TTC549 (cell line): ENCODE data around the gene CRB2.

Source experiments
- FAIRE-seq: peaks from 2 replicates; lab custom pipeline; 2012; peaks lifted over from hg19 to GRCh38; lab: Jason Lieb, UNC

Gene CRB2

DNA sequence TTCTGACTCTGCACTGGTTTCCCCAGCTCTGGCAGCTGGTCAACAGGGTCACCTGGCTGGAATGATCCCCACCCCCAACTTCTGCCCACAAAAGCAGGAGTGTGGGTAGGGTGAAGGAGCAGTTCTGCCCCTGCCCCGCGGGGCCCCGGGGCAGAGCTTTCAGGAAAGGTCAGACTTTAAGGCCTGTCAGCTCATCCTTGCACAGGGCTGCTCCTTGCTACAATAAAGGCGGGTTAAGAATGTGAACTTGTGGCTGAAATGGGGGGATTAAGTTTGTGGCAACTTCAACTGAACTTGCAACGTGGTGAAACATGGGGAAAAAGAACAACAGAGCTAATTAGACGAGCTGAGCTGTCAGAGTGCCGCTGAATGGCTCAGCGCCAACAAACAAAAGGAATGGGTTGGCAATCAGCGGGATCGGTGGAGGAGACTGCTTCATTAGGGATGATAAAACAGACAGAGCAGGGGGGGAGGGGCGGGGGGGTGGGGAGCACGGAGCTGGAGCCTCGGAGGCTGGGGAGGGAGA, 50.8 kb downstream of the CRB2 start:
- FAIRE-seq = no peak

DNA sequence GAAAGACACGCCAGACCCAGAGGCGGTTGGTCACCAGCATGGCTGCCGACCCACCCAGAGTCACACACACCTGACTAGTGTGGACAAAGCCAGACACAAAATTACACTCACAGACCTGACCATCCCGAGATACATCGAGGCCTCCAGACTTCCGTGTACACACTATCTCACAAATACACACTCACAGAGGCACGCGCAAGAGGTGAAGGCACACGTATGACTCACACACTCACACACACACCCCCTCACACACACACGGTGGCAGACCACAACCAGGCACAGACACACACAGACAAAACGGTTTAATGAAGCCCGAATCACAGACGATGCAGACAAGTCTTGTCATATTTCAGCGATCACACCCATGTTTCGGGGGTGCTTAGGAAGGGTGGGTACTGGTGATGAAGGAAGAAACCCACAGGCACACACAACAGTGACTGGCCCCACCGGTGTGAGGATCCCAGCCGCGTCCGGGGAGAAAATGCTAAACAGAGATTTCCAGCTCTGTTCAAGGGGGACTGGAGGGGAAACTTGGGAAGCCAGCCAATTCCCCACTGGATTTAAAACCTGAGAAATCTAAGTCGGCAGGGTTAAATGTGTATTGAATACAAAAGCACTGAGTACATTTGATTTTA, 51.3 kb downstream of the CRB2 start:
- FAIRE-seq = no peak

DNA sequence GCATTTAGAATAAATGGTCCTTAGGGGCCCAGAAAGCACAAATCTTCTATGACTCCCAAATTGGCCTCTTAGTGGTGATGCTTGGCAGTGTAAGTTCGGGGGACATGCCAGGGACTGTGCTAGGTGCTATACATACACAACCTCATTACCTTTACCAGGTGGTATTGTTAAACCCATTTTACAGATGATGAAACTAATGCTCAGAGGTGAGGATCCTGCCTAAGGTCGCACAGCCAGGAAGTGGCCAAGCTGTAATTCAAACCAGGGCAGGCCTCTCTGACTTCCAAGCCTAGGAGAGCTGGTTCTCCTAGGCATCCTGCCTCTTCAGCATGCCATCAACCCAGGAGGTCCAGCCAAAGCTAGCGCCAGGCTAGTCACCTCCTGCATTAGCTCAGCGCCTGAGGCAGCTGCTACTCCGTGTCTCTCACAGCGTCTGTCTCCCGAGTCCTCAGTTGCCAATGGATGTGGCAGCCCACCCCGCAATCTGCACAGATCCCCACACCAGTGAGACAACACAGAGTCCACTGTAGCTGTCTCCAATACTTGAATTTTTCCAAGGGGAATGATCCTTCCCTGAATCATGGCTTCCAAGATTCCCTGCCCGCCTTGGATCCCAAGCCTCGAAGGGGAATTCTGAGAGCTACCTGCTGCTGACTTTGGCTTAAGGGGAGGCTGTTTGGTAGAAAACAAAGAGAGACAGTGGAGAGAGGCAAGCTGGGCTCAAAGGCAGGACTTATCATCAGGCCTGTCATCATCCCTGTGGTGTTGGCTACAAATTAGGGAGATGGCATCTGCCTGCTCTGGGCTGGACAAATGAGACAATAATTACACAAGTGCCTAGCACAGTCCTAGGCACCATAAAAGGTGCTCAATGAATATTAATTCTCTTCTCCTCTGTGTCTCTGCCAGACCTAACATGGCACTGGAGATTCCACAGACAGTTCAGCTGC, 52.6 kb downstream of the CRB2 start:
- FAIRE-seq = no peak

DNA sequence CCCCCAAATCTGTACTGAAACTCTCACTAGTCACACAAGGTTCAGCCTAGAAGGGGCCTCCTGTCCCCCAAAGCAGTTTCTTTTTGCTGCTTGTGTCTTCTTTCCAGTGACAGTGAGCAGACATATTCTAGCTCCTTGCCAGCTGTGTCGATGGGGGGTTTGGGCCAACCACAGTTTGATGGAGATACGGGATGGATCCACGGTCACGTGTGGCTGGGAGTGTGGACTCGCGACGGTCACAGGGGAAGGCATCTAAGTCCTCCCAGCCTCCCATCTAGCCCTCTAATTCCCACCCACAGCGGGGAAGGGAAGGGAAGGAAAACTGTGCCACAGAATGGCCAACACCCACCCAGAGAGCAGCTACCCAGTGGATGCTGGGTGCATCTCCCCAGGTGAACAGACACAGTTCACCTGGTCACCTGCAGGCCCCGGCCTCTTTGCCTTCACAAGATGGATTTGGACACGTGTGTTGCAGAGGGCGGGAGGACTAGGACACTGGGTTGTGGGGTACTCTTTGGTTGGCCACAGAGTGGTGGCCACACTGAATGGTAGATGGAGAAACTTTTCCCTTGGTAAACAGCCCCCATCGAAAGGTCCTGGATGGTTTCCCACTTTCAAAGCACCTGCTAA, 54.4 kb downstream of the CRB2 start:
- FAIRE-seq = no peak

DNA sequence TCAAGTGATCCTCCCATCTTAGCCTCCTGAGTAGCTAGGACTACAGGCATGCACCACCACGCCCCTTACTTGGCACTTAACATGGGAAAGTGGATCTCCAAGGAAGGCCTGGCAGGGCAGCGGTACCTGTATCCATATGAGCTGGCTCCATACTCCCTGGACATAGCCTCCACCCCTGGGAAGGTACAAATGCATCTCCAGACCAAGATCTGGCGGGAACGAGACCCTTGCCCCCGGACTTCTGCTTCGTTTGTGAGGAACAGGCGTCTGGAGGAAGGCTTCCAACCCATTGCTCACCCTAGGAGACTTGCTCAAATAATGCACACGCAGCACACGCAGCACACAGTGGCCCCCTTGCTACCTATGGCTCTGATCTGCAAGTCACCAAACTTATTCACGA, 55.2 kb downstream of the CRB2 start:
- no peak for FAIRE-seq

DNA sequence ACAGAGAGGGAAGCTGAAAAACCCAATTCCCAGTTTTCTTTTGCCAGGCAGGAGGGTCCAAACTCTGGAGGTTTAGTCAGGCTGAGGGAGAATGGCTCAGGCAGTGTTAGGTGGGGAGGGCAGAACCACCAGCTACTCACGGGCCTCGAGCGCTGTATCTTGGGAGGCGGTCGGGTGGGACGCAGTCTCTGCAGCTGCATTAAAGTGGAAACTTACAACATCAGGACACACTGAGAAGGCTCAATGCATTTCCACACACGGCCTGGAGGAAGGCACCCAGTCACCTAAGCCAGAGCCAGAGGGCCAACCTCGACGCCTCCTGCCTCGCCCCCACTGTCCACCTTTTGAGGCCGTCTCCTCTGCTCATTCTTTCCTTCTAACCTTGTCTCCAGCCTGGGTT, 55.6 kb downstream of the CRB2 start:
- no peak for FAIRE-seq

DNA sequence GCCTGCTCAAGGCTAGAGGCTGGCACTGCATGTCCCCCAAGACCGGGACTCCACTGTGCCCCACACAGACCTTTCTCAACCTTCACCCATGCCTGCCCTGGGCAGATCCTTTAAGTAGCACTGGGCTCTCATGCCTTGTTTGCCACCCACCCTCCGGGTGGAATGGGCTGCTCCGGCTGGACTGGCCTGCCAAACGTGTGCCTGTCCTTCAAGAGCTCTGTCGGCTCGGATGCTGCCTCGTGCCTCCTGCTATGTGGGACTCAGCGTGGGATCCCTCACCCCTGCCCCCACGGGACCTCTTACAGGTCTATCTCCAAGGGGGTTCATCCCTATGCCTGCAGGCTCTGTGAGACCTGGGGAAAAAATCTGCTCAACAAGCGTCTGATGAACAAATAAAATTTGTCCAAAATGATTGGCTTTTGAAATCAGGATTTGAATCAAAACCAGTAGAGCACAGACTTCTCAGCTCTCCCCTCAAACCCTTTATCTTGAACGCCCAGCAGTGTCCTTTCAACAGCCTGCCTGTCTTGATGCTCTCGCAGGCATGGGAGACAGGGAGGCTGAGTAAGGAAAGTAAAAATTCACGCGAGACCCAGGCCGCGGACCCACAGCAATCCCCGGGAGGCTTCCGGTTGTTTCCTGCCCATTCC, 56.3 kb downstream of the CRB2 start:
- no peak for FAIRE-seq

DNA sequence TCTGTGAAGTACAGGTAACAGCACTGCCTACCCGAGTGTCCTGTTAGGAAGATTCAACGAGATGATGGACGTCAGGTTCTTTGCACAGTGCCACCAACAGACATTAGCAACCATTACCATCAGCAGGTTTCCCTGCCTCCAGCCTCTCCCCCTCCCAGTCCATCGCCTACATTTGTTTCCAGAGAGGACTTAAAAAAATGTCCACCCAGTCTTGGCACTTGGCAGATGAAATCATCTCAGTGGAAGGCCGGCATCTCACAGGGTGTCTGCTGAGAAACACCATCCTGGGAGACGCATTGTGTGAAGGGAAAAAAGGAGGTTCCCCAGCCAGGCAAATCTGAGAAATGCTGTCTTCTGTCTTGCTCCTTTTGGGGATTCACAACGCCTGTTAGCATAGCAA, 58.2 kb downstream of the CRB2 start:
- no peak for FAIRE-seq

DNA sequence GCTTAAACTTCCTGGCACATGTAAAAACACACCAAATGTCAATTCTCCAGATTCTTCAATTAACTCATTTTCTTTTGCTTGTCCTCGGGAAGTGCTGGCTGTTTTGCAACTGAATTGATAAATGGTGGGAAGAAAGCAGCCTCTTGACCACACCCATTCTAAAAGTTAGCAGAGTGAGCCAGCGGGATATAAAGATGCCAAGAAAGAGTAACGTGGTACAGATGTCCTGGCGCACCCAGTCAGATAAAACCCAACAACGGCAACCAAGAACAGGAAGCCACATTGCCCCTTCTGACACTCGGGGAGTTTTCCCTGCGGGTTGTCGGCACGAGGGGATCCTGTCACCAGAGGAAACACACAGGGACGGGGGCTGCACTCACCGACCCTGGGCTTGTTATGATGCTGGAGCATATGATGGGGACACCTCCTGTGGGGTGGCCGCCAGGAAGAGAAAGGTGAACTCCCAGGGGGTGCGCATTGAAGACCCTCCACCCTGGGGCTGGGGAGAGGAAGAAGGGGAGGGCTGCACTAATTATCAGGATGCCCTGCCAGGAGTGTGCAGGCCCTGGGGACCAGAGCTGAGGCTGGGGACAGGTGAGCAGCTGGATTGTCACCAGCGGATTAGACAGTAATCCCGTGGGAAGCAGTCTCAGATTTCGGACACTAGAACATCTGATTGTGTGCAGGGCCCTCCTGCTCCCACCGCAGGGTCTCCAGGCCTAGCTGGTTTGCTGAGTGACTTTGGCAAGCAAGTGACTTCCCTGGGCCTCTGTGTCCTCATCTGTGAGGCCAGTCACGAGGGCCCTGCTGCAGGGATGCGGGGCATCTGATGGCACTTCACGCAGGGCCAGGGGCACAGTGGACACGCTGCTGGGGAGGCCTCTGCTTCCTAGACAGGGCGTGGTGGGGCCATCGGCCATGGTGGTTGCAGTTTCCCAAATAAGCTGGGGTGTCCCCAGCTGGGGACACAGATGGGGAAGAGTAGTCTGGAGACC, 59.2 kb downstream of the CRB2 start:
- FAIRE-seq = no peak

DNA sequence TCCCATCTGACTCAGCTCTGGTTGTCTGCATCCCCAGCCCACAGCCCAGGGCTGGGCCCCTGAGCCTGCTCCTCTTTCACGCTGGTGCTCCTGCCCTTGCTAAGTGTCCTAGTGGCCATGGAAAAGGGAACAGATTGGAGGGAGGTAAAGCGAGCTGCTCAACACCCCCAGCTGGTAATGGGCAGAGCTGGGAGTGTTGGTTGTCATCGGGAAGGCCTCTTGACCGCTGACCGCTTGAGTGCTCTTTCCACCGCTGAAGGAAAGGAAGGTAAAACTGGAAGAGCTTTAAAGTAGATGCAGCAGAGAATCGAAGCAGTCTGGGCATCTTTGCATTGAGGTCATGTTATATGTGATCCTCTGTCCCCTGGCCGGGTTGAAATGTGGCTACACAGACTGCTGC, 60.2 kb downstream of the CRB2 start:
- FAIRE-seq = no peak

DNA sequence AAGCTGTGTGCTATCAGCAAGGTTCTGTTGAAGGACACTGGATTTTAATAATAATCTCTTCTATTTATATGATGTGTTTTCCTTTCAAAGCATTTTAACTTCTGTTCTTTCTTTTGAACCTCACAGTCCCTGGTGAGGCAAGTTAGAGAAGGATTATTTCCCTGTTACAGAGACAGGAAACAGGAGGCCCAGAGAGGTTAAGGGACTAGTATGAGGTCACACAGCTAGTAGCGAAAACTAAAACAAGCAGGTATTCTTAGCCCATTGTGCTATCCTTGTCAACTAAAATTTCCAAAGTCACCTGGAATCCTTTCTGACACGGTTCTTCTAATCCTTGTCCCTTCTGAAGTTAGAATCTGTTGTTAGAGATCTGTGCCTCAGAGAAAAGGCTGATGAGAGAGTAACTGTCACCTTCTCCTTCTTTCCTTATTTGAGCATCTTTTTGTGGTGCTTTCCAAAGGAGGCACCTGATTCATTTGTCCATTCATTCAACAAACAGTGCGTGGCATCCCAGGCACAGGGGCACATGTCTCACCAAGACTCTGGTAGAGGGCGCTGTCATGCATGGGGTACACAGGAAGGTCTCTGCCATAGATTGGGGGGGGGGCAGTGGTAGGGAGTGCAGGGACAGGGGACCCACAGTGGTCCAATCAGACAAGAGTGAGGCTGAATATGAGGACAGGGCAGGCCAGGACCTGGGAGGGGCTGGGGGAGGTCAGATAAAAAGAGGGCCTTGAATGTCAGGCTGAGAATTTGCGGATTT, 61.5 kb downstream of the CRB2 start:
- FAIRE-seq = no peak

DNA sequence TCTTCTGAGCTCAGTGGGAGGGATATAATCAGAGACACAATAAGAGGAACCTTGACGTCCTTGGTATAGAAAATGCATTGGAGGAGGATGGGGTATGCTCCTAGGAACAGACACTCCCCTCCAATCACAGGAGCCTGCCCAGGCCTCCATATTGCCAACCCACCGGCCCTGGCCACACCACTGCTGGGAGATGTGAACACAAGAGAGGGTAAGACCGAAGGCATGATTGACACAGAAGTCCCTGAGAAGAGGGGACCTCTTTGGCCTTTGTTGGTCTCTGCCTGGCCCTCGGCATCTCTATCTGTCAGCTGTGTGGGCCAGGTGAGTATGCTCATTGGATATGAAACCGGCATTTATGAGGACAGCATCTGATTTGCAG, 62.0 kb downstream of the CRB2 start:
- no peak for FAIRE-seq

DNA sequence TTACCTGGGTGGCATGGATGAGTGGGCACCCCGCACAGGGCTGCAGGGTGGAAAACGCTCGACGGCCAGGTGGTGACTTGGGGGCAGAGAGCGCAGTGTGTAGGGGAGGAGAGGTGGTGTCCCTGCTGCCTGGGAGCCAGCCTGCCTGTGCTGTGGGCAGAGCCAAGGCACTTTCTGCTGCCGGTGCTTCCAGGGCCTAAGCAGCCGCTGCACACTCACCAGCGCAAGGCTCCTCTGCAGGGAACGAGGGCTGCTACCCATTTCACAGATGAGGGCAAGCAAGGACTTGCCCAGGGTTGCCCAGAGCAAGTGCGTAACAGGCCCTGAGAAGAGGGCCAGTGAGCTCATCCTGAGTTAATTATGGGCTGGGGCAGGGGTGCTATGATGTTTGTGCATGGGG, 62.5 kb downstream of the CRB2 start:
- no peak for FAIRE-seq

DNA sequence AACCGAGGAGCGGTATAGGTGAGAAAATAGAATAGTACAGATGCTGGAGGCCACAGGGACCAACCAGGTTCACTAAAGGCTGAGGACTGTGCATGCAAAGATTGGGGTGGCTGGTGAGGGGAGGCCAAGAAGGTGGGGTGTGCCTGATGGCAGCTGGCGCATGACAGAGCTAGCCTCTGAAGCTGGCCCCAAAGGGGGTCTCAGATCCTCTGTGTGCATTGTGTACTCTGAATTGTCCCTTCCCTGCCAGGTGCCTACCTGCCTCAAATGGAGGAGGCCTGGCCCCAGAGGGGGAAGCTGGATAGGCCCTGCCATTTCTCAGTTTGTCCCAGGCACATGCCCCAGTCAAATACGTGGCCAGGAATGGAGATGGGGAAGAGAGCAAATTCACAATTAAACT, 63.1 kb downstream of the CRB2 start:
- FAIRE-seq = no peak

DNA sequence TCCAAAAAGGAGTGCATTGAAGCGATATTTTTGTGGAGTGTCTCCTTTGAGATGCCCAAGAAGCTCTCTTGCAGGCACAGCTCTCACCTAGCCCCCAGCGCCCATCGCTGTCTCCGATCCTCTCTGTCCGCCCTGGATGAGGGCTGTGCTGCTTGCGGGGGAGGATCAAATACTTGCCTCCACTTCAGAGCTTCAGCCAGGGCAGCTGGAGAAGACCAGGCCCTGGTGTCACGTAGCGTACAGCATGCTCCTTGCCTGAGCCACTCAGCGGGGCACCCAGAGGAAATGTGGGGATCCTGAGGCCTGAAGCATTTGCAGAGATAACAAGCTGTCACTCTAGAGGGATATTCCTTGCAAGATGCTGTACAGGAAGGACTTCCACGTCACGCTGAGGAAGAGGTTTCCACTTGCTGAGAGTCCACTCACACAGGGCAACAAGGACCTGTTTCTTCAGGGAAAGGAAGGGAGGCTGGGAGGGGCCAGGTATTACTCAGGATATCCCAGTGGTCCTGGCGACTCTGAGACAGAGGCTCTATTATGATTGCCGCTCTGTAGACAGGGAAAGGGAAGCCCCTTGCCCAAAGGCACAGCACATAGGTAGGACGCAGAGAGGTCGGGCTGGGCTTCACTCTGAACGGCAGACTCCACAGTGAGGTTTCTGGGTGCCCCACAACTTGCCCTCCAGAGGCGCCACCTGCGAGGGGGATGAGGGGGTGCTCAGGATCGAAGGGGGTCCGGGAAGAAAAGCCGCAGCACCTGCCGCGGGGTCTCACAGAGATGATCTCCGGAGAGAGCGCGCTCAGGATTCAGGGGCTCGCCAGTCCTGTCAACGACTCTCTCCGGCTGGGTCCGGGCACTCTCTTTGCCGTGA, 64.0 kb downstream of the CRB2 start:
- FAIRE-seq = no peak

DNA sequence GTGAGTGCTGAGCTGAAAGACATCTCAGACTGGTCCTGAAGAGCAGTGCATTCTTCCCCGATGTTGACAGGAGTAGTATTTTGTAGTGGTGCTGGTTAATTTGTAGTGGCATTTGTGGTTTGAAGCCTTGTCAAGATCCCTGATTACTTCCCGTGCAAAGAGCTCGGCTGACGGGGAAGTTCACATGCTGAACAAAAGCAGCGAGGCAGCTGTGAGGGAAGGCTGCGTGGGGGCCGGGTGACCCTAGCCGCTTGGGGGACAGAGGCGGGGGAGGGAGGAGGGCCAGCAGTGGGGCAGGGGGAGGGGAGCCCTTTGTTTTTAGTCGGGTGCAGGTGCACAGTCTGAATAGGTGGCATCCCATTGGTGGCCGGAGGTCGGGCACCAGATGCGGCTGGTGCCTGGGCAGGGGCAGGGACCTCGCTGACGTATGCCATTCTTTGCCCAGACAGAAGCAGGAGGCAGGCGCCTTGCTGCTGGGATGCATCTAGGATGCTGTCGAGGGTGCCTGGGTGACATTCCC, 64.7 kb downstream of the CRB2 start:
- no peak for FAIRE-seq

DNA sequence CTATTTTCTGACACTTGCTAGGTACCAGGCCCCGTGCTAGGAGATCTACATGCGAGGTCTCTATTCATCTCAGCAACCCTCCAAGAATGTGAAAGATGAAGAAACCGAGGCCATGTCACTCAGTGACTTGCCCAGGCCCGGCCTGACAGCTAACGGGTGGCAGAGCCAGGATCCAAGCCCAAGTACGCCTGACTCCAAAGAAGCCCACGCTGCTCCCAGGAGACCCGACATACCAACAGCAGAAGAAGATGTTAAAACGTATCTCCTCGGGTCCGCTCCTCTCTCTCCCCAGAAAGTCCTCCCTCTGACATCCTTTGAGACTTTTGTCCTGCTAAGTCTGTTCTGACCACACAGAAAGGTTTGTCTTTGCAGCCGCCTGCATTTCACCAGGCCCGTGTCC, 65.2 kb downstream of the CRB2 start:
- FAIRE-seq = no peak

DNA sequence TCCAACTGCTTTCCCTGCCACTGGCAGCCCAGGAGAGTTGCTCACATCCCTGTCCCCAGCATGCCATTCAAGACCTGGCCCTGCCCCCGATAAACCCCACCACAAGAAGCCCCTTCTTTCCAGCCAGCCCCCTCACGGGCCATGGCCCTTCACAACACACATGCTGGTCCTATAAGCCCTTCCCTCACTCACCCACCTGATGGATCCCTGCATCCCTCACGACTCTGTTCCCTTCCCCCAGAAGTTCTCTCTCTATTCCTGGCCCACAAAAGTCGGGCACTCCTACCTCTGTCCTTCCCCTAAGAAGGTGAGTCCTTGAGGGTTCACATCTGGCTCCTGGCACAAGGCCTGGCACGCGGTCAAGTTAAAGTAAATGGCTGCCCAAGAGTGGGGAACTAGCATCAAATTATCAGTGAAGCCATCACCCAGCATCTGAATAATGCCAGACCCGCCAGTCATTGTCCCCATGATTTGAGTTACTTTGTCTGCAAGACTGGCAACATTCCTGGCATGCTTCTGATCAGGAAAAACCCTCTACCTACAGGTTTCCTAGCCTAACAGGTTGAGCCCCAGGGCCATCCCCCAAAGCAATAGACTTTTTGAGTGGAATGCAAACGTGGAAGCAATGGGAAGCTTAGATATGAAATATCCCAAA, 65.9 kb downstream of the CRB2 start:
- no peak for FAIRE-seq
